Skeletal muscle satellite cell (primary cell): ENCODE measurements around the gene TOX3.

ENCODE experiments used
- H3K27me3 ChIP-seq: 2 replicates; pipeline ENCODE4 v1.7.0; 2013; ENCODE audit warnings: low read length; ENCODE audit not compliant: control insufficient read depth, insufficient read depth
- H3K36me3 ChIP-seq: 2 replicates; pipeline ENCODE4 v1.7.0; 2013; ENCODE audit warnings: mild to moderate bottlenecking, control low read depth, low read length; ENCODE audit not compliant: insufficient read depth
- H3K4me1 ChIP-seq: 2 replicates; pipeline ENCODE4 v1.7.0; 2013; ENCODE audit warnings: low read length; ENCODE audit not compliant: control insufficient read depth, insufficient read depth
- H3K4me2 ChIP-seq: 2 replicates; pipeline ENCODE4 v1.7.0; 2013; ENCODE audit warnings: mild to moderate bottlenecking, low read length
- H3K4me3 ChIP-seq: 2 replicates; pipeline ENCODE4 v1.7.0; 2013; ENCODE audit warnings: low read length
- H3K9ac ChIP-seq: 2 replicates; pipeline ENCODE4 v1.7.0; 2013; ENCODE audit warnings: mild to moderate bottlenecking, low read depth, low read length, moderate library complexity
- H3K9me3 ChIP-seq: replicated peaks from 2 replicates; pipeline ENCODE4 v1.7.0; 2013; ENCODE audit warnings: mild to moderate bottlenecking, control low read depth, low read length

Gene TOX3

DNA sequence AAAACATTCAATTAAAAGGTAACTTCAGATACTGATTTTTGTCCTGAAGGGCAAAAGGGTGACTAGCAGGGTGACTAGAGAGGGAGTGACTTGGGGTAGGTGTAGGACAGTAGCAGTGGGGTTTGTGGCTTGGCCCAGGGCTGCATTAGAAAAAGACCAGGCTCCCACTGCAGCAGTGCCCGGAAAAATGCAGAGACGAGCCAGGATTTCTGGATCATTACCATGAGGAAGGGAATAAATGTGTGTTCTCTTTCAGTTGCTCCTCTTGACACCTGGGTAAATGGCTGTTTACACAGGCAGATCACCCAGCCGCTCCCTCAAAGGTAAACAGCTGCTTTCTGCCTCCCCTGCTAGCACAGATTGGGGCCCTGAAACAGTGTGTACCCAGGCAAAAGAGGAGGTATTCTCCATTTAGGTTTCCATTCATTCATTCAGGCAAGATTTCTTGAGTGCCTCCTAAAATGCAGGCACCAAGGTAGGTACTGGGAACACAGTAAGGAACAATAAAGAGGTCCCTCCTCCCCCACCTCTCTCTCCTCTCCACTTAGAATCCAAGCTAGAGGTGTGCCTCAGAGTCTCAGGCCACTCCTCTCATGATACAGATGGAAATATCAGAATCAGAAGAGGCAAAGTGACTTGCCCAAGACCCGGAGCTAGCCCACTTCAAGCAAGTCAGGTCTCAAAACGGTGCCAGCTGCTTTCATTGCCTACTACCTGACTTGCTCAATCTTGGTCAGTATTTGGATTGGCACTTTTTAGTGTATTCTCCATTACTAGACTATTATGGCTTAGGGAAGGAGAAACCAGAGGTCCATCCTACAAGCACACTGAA, 15.2 kb upstream of the TOX3 start:
- no peak overlapping the region for H3K4me2 ChIP-seq
- no peak overlapping the region for H3K4me3 ChIP-seq
- no peaks in the 10 kb centered on the region for H3K27me3 ChIP-seq
- H3K36me3 ChIP-seq = no peaks in the 10 kb centered on the region
- H3K9me3 ChIP-seq = no peaks in the 10 kb centered on the region
- H3K9ac ChIP-seq = no peak overlapping the region
- no peaks in the 10 kb centered on the region for H3K4me1 ChIP-seq

DNA sequence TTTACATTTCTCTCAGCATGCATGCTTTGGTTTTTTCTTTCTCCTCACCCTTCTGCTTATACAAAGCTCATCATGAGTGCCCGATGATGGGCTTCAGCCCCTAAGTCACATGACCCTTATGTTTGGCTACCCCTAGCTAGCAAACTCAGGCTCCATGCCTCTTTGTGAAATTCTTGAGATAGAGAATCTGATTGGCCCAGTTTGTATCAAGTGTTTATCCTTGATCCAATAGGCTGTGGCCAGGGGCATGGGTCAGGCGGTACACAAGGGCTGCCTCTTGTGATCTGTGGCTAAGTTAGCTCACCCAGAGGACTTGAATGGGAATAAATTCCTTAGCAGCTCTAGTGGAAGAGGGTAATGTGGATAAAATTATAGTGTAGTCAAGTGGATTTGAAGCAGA, 11.5 kb upstream of the TOX3 start:
- Histone ChIP-seq H3K36me3 (no peaks in the 10 kb centered on the region), H3K4me3 (no peak overlapping the region), H3K4me1 (no peaks in the 10 kb centered on the region), H3K9ac (no peak overlapping the region), H3K27me3 (no peaks in the 10 kb centered on the region), H3K4me2 (no peak overlapping the region), H3K9me3 (no peaks in the 10 kb centered on the region)

DNA sequence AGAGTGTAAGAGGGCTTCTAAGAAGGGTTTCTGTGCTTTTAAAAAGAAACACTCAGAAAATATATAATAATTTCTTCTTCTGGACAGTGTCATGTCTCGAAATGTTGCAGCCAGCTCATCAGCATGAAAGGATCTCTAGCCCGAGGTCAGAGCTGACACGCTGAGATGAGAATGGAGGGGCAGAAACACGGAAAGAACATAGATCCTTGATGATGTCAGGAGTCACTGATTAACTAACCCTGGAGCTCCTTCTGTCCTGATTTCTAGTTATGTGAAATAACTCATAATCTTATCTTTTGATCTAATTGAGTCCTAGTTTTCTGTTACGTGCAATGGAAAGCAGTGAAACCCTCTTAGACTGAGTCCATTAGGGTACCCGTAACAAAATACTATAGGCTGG, 10.3 kb upstream of the TOX3 start:
- H3K36me3 ChIP-seq = no peaks in the 10 kb centered on the region
- no peaks in the 10 kb centered on the region for H3K27me3 ChIP-seq
- H3K4me2 ChIP-seq = no peak overlapping the region
- H3K9me3 ChIP-seq = no peaks in the 10 kb centered on the region
- no peak overlapping the region for H3K9ac ChIP-seq
- no peaks in the 10 kb centered on the region for H3K4me1 ChIP-seq
- no peak overlapping the region for H3K4me3 ChIP-seq

DNA sequence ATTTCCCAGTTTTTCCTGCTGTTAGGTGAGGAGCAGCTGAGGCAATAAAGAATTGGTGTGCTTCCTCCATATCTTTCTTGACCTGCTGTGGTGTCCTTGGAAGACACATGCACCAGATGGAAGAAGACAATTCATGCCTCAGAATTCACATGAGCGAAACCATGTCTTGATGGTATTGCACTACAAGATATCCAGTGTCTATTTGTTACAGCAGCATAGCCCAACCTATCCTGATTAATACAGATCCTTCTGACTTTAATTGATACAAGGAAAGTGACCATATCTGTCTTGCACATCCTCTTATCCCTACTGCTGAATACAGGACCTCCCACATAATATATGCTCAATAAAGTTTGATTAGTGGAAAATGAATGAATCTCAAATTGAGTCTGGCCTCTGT, 9.1 kb upstream of the TOX3 start:
- no peaks in the 10 kb centered on the region for H3K36me3 ChIP-seq

DNA sequence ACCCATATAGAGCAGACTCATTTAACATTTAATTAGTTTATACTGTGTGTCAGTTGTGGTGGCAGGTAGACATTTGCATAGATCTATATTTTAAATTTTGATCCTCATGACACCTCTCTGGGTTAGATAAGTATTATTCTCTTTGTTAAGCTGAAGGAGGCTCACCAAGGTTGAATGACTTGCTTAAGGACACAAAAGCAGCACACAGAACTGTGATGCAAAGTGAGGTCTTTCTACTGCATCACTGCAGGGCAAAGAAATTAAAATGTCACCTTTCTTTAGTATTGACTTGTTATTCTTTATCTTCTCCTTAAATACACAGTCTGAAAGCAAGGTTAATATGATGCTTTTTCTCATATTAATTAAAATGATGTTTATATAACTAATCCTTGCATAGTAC, 8.6 kb upstream of the TOX3 start:
- H3K36me3 ChIP-seq = no peaks in the 10 kb centered on the region
- H3K9me3 ChIP-seq = no peaks in the 10 kb centered on the region
- no peaks in the 10 kb centered on the region for H3K4me1 ChIP-seq
- no peaks in the 10 kb centered on the region for H3K27me3 ChIP-seq
- H3K4me2 ChIP-seq = no peak overlapping the region
- H3K9ac ChIP-seq = no peak overlapping the region
- H3K4me3 ChIP-seq = no peak overlapping the region

More for the DNA sequence above, 9.1 kb upstream of the TOX3 start:
- H3K27me3 ChIP-seq = no peaks in the 10 kb centered on the region
- no peaks in the 10 kb centered on the region for H3K9me3 ChIP-seq
- no peaks in the 10 kb centered on the region for H3K4me1 ChIP-seq
- H3K4me2 ChIP-seq = no peak overlapping the region
- H3K9ac ChIP-seq = no peak overlapping the region
- H3K4me3 ChIP-seq = no peak overlapping the region

DNA sequence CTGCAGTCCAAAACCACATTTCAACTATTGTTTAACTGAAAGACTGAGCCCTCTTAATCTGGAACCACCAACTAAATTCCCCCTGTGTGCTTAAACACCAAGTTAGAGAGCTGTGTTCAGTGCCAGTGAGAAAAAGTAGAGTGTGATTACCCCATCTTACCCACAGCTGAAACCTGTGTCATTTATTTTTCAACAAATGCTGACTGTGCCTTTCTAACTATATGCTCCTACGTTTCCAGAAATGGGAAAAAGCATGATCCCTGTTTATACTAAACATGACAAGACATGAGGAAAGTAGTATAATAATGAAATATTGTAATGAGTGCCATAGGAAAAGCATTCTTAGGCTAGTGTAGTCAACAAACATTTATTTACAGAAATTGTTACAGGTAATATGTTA, 7.4 kb upstream of the TOX3 start:
- Histone ChIP-seq H3K9me3 (no peaks in the 10 kb centered on the region), H3K4me2 (no peak overlapping the region), H3K9ac (no peak overlapping the region), H3K36me3 (no peaks in the 10 kb centered on the region), H3K4me3 (no peak overlapping the region), H3K27me3 (no peaks in the 10 kb centered on the region), H3K4me1 (no peaks in the 10 kb centered on the region)

DNA sequence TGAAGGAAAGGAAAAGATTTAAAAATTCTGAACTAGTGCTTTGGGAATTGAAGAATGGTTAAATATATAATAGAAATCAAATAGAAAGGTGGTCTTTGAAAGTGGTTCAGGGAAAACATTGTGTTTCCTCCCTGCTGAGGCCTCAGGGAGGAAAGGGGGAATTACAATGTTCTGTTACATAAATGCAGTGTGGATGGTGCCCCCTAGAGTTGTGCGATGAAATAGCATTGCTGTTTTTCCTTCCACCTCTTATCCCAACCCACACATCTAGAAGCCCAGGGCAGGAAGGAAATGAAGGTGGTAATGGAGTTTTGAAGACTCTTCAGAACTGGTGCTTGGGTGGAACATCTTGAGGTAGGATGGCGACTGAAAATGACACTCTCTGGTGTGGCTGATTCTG, 6.4 kb upstream of the TOX3 start:
- no peaks in the 10 kb centered on the region for H3K4me1 ChIP-seq
- no peak overlapping the region for H3K4me2 ChIP-seq
- H3K4me3 ChIP-seq = no peak overlapping the region
- no peak overlapping the region for H3K9ac ChIP-seq
- H3K36me3 ChIP-seq = no peaks in the 10 kb centered on the region
- H3K27me3 ChIP-seq = no peaks in the 10 kb centered on the region
- no peaks in the 10 kb centered on the region for H3K9me3 ChIP-seq

DNA sequence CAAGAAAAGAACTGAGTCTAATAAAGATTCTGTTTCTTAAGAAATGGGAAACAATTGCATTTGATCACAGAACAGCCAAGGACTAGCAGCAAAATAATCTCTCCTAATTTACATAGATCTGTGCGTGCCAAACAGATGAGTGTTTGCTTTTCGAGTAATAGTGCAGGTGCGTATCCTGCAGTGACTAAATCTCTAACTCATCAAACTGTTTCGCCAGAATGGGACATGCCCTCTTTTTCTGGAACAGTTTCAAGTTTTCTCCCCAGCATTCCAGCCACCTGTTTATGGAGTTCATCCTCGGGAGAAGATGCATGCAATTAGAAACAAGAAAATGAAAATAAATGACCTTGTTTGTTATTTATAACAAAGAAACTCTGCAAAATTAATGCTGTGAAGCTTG, 5.7 kb upstream of the TOX3 start:
- no peaks in the 10 kb centered on the region for H3K9me3 ChIP-seq
- H3K4me1 ChIP-seq = no peaks in the 10 kb centered on the region
- H3K27me3 ChIP-seq = peaks cover 1% of the 10 kb centered on the region
- no peak overlapping the region for H3K4me3 ChIP-seq
- H3K36me3 ChIP-seq = no peaks in the 10 kb centered on the region
- no peak overlapping the region for H3K4me2 ChIP-seq
- H3K9ac ChIP-seq = no peak overlapping the region

DNA sequence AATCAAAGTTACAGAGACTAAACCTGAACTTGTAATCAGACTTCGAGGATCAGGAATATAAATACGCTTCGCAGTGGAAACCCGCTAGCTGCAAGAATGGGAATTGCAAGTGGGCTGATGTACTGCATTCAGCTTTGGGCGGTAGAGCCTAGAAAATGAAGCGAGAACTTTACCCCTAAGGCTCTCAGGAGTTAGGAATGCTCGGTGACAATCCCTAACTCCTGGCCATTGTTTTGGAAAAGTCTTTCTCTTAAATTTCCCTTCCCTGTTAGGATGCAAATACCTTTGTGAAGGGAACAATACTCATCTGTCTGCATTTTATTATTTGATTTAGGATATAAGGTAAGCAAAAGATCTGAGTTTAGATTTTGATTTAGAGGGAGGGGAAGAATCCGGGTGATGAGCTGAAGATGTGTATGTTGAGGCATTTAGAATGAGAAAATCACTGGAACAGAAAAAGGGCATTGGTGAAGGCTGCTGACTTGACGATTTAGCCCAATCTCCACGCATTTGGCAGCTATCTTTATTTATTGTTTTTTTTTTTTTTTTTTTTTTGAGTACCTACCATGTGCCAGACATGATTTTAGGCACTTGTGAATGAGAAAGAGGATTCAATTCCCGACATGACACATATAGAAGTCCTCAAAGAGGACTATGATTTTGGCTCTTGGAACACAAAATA, 2.2 kb upstream of the TOX3 start:
- Histone ChIP-seq H3K4me2 (no peak overlapping the region), H3K9ac (no peak overlapping the region), H3K4me1 (no peaks in the 10 kb centered on the region), H3K9me3 (no peaks in the 10 kb centered on the region), H3K4me3 (no peak overlapping the region), H3K36me3 (no peaks in the 10 kb centered on the region), H3K27me3 (peaks cover 21% of the 10 kb centered on the region)

DNA sequence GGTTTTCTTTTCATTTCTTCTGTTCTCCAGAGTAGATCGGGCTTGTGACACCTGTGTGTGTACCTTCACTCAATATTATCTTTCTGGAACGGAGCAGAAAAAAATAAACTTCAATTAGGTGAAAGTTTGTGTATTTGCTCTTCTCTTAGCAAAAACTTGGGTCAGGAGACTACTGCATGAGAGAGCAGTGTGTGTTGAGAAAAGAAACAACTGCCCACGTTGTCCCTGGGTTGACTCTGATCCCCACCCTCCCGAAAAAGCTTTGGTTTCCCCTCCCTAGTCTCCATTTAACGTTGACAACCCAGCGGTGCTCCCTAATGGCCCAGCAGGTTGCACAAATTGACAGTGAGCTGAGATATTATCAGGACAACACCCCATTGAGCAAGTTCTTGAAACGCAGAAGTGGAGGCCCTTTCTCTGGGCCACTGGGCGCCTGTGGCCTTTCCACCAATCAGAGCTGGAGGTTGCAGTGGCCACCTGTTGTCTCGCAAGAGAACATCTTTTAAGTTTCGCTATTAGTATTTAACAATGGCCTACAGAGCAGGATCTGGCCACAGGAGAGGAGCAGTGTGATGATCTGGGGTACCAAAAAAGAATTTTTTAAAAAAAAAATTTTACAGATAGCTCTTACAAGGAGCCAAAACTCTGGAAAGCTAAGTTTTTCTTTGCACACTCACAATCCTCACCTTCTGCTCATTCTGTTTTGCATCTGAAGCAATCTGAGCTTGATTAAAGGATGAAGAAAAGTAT, 1.5 kb upstream of the TOX3 start:
- no peak overlapping the region for H3K4me3 ChIP-seq
- peaks cover 22% of the 10 kb centered on the region for H3K27me3 ChIP-seq
- no peaks in the 10 kb centered on the region for H3K36me3 ChIP-seq
- no peak overlapping the region for H3K4me2 ChIP-seq
- H3K9me3 ChIP-seq = no peaks in the 10 kb centered on the region
- H3K9ac ChIP-seq = no peak overlapping the region
- no peaks in the 10 kb centered on the region for H3K4me1 ChIP-seq

DNA sequence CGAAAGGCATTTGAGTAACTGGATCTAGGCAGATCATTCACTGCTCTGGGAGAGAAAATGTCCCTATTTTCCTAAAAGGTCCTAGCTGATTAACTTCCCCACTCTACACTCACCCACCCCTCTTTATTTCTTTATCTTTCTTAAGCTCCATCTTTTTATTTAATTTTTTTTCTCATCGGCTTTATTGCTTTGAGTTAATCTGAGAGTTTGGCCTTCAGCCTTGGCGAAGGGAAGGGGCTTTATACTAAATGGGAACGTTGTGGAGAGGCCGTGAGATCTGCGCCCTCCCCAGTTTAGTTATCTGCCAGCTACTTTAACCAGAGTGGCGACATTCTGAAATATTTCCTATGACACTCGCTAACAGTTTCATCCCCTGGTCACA, 882 bp upstream of the TOX3 start:
- H3K4me3 ChIP-seq = no peak overlapping the region
- H3K4me2 ChIP-seq = no peak overlapping the region
- H3K36me3 ChIP-seq = no peaks in the 10 kb centered on the region
- peaks cover 22% of the 10 kb centered on the region for H3K27me3 ChIP-seq
- no peaks in the 10 kb centered on the region for H3K4me1 ChIP-seq
- H3K9me3 ChIP-seq = no peaks in the 10 kb centered on the region
- no peak overlapping the region for H3K9ac ChIP-seq
